Osteoblast (primary cell): ENCODE results near the gene FAM78B. TPM values are rescaled to one million over a fixed set of nuclear protein-coding genes. Genes with fewer than 3 reads are reported as not detected.

ENCODE experiments used
- DNase-seq: peaks from one replicate; pipeline ENCODE4 v3.0.0; 2011; ENCODE audit warnings: low spot score, mixed read lengths; ENCODE audit not compliant: insufficient read length; ENCODE audit errors: missing footprints
- H2AFZ ChIP-seq: 2 replicates; pipeline ENCODE4 v1.6.0; 2011; ENCODE audit warnings: mild to moderate bottlenecking, low read length
- H3K27ac ChIP-seq: 2 replicates; pipeline ENCODE4 v1.5.1; 2011; ENCODE audit warnings: mild to moderate bottlenecking, low read depth, low read length, moderate library complexity
- H3K27me3 ChIP-seq: 2 replicates; pipeline ENCODE4 v1.6.0; 2012; ENCODE audit warnings: mild to moderate bottlenecking, control low read depth, inconsistent platforms, low read length, moderate library complexity; ENCODE audit not compliant: insufficient read depth
- H3K36me3 ChIP-seq: 2 replicates; pipeline ENCODE4 v1.5.1; 2011; ENCODE audit warnings: mild to moderate bottlenecking, low read length, control low read depth, moderate library complexity; ENCODE audit not compliant: insufficient read depth
- H3K4me1 ChIP-seq: 2 replicates; pipeline ENCODE4 v1.5.1; 2011; ENCODE audit warnings: mild to moderate bottlenecking, low read length, control low read depth, moderate library complexity; ENCODE audit not compliant: insufficient read depth
- H3K4me2 ChIP-seq: 2 replicates; pipeline ENCODE4 v1.6.0; 2011; ENCODE audit warnings: mild to moderate bottlenecking, low read length; ENCODE audit not compliant: insufficient read depth
- H3K4me3 ChIP-seq: fragments of 200-600 bp; sonication (generic); 3 replicates; pipeline ENCODE4 v1.5.1; 2012; ENCODE audit warnings: mild to moderate bottlenecking, low read length, inconsistent platforms; ENCODE audit not compliant: insufficient read depth
- H3K79me2 ChIP-seq: 2 replicates; pipeline ENCODE4 v1.6.0; 2012; ENCODE audit warnings: mild to moderate bottlenecking, low read length, control low read depth, inconsistent platforms; ENCODE audit not compliant: insufficient read depth
- H3K9me3 ChIP-seq: 2 replicates; pipeline ENCODE4 v1.5.1; 2011; ENCODE audit warnings: low read depth, low read length, control low read depth
- H4K20me1 ChIP-seq: 2 replicates; pipeline ENCODE4 v1.6.0; 2012; ENCODE audit warnings: mild to moderate bottlenecking, low read length, control low read depth; ENCODE audit not compliant: insufficient read depth
- total RNA-seq: library from RNA; depleted of rRNA; stranded (reverse); fragments of >200 nt; gene quantifications from 2 replicates; pipeline ENCODE4 v1.2.3, GENCODE V29; 2012
- TF ChIP-seq, protein P1 (sequence below): IDR thresholded peaks from 2 replicates; pipeline ENCODE4 v1.5.1; 2011; ENCODE audit warnings: mild to moderate bottlenecking, low read depth, low read length, moderate library complexity; ENCODE audit errors: extremely low read depth

The FAM78B gene
- total RNA-seq, 1 donor = 0.36 TPM

- H3K4me3 ChIP-seq = no peak overlapping the region
- H3K4me1 ChIP-seq = no peaks in the 10 kb centered on the region
- H4K20me1 ChIP-seq = no peaks in the 10 kb centered on the region
- TF ChIP-seq, protein P1, sequence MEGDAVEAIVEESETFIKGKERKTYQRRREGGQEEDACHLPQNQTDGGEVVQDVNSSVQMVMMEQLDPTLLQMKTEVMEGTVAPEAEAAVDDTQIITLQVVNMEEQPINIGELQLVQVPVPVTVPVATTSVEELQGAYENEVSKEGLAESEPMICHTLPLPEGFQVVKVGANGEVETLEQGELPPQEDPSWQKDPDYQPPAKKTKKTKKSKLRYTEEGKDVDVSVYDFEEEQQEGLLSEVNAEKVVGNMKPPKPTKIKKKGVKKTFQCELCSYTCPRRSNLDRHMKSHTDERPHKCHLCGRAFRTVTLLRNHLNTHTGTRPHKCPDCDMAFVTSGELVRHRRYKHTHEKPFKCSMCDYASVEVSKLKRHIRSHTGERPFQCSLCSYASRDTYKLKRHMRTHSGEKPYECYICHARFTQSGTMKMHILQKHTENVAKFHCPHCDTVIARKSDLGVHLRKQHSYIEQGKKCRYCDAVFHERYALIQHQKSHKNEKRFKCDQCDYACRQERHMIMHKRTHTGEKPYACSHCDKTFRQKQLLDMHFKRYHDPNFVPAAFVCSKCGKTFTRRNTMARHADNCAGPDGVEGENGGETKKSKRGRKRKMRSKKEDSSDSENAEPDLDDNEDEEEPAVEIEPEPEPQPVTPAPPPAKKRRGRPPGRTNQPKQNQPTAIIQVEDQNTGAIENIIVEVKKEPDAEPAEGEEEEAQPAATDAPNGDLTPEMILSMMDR = no peak
- no peaks in the 10 kb centered on the region for H3K9me3 ChIP-seq
- H3K27me3 ChIP-seq = no peaks in the 10 kb centered on the region
- DNase-seq = no peak
- no peaks in the 10 kb centered on the region for H3K36me3 ChIP-seq
- no peak overlapping the region for H3K4me2 ChIP-seq
- no peaks in the 10 kb centered on the region for H3K79me2 ChIP-seq
- no peak overlapping the region for H2AFZ ChIP-seq
- no peak overlapping the region for H3K27ac ChIP-seq
Measured at GRCh38 chr1:166087734-166088571, 78.8 kb downstream of the FAM78B start.

DNA sequence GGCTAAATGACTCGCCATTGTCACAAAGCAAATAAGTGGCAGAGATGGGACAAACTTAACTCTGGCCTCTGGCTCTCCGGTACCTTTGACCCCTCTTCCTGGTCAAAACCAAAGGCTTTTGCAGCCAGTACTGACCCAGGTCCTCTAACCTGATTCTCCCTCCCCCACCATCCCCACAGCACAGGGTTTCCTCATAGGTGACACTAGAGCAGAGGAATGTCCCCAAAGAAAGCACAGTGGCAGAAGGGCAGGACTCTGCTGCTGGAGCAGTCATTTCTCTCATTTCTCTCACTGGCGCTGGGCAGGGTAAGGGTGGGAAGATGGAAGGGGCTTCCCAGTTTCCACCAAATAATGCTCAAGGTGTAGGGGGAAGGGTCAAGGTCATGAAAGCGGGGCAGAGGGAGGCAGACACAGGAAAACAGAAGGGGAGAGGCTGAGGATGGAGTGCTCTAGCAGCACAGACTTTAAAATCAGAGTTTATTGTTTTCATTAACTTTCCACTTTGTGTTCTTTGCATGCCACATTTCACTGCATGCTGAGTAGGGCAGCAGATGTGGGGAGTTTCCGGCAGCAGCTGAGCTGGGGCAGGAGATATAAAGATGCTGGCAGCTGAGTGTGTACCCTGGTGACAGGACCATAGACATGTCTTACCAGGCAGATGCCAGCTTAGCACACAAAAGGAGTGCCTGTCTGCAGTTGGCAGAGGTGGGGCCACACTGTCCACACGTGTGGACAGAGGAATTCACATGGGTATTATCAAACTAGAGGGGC is 80.5 kb downstream of the FAM78B start:
- Histone ChIP-seq H3K4me3 (no peak overlapping the region), H3K4me1 (no peaks in the 10 kb centered on the region), H3K79me2 (no peaks in the 10 kb centered on the region), H3K9me3 (no peaks in the 10 kb centered on the region), H3K36me3 (no peaks in the 10 kb centered on the region), H3K27ac (no peak overlapping the region), H3K4me2 (no peak overlapping the region), H3K27me3 (no peaks in the 10 kb centered on the region), H4K20me1 (no peaks in the 10 kb centered on the region), H2AFZ (no peak overlapping the region)
- TF ChIP-seq, protein P1 = no peak
- DNase-seq = no peak

DNA sequence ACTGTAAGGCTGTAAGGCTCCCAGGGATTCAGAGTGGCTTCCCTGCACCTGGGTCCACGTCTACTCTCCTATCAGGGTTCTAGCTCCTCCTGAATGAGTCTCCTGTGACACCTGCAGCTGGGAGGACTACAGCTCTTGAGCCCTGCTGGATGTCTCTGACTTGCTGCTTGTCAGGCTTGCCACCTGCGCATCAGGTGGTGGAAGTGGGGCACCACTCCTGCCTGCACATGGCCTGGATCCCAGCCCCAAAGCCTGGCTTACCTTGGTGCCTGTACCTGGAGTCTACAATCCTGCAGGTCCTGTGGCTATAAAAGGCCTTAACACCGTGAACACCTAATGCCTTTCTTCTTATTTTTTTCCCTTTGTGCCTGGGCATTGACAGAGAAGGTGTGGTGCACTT is 82.2 kb downstream of the FAM78B start:
- Histone ChIP-seq H3K4me2 (no peak overlapping the region), H3K36me3 (no peaks in the 10 kb centered on the region), H3K79me2 (no peaks in the 10 kb centered on the region), H3K4me3 (no peak overlapping the region), H3K9me3 (no peaks in the 10 kb centered on the region), H4K20me1 (no peaks in the 10 kb centered on the region), H3K27me3 (no peaks in the 10 kb centered on the region), H3K4me1 (no peaks in the 10 kb centered on the region), H2AFZ (no peak overlapping the region), H3K27ac (no peak overlapping the region)
- TF ChIP-seq, protein P1 = no peak
- no peak for DNase-seq

- Histone ChIP-seq H3K4me1 (no peaks in the 10 kb centered on the region), H3K36me3 (no peaks in the 10 kb centered on the region), H3K27me3 (no peaks in the 10 kb centered on the region), H3K4me2 (no peak overlapping the region), H4K20me1 (no peaks in the 10 kb centered on the region), H3K9me3 (no peaks in the 10 kb centered on the region), H3K79me2 (no peaks in the 10 kb centered on the region), H3K4me3 (no peak overlapping the region), H3K27ac (no peak overlapping the region), H2AFZ (no peak overlapping the region)
- no peak for DNase-seq
- TF ChIP-seq, protein P1 = no peak
Measured at GRCh38 chr1:166083887-166084286, 82.9 kb downstream of the FAM78B start.
